ENCODE measurements around the gene PPIF. TPM values are rescaled to one million over a fixed set of nuclear protein-coding genes. Genes with fewer than 3 reads are reported as not detected.

Gene PPIF
- total and polyA plus RNA-seq, 2 experiments from 2014 or later = 24.6 to 45.5 TPM

GRCh38 chr10:79310200-79310865 lies 36.9 kb upstream of the PPIF start:
- Histone ChIP-seq H3K36me3 (ENCODE audit: low read depth) (peaks cover 31% of the 10 kb centered on the region; the same call in 1 of the 2 replicates), H3K27me3 (replicated peaks; ENCODE audit: insufficient read depth) (no peaks in the 10 kb centered on the region), H3K9ac (no peak overlapping the region), H2AFZ (no peak overlapping the region), H4K20me1 (ENCODE audit: insufficient read depth) (no peaks in the 10 kb centered on the region), H3K4me2 (ENCODE audit: unreplicated experiment) (no peak overlapping the region), H3K9me2 (ENCODE audit: insufficient read depth) (no peaks in the 10 kb centered on the region), H3K4me3 (no peak overlapping the region), H3F3A (ENCODE audit: insufficient read depth) (peaks cover 14% of the 10 kb centered on the region), H3K9me3 (ENCODE audit: low read depth) (no peaks in the 10 kb centered on the region), H3K4me1 (ENCODE audit: insufficient read depth) (no peaks in the 10 kb centered on the region), H3K27ac (no peak overlapping the region), H3K79me2 (ENCODE audit: insufficient read depth) (no peaks in the 10 kb centered on the region)
- no peak for DNase-seq
- TF ChIP-seq EZH2 (IDR thresholded peaks at IDR 0.05; ENCODE audit: insufficient read depth, poor library complexity, severe bottlenecking) (no peak), EZH2phosphoT487 (IDR thresholded peaks at IDR 0.05; ENCODE audit: insufficient read depth, low read depth) (no peak)
- in situ Hi-C loops (cut with MboI) = no loop called here
- 89 to 90% methylated on average over 27 to 29 of the region's 29 CpGs for WGBS, 2 experiments (ENCODE audit: low coverage in 1 of 2, low lambda C conversion rate in 2 of 2, missing lambda C conversion rate in 2 of 2)

DNA sequence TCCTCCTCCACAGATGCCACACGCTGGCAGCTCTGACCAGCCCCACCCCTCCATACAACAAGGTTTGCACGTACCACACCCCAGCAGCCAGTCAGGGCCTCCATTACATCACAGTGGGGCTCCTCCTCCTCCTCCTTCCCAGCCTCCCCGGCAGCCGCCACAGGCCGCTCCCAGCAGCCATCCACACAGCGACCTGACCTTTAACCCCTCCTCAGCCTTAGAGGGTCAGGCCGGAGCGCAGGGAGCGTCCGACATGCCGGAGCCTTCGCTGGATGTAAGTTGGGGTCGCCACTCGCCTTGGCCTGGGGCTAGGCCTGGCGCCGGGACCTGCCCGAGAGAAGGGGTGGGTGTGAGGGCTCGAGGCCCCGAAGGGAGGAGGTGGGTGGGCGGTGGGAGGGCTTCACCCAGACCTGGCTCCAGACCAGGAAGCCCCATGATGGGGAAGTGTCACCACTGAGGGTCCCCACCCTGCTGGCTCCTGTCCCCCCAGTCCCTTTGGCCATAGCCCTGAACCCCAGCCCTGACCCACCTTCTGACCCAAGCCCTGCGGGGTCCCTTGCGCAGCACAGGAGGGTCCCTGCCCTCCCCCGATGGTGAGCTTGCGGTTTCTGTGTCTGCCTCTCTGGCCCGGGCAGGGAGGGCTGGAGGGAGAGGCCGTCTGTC lies 36.2 kb upstream of the PPIF start:
- Histone ChIP-seq H3K9me3 (ENCODE audit: low read depth) (no peaks in the 10 kb centered on the region), H3K27me3 (replicated peaks; ENCODE audit: insufficient read depth) (no peaks in the 10 kb centered on the region), H3K9me2 (ENCODE audit: insufficient read depth) (no peaks in the 10 kb centered on the region), H3K27ac (no peak overlapping the region), H3F3A (ENCODE audit: insufficient read depth) (peaks cover 21% of the 10 kb centered on the region), H3K79me2 (ENCODE audit: insufficient read depth) (no peaks in the 10 kb centered on the region), H3K4me2 (ENCODE audit: unreplicated experiment) (no peak overlapping the region), H3K36me3 (ENCODE audit: low read depth) (peaks cover 33% of the 10 kb centered on the region; the same call in 1 of the 2 replicates), H4K20me1 (ENCODE audit: insufficient read depth) (no peaks in the 10 kb centered on the region), H3K9ac (no peak overlapping the region), H3K4me3 (no peak overlapping the region), H2AFZ (no peak overlapping the region), H3K4me1 (ENCODE audit: insufficient read depth) (no peaks in the 10 kb centered on the region)
- 83% methylated on average over 11 to 26 of the region's 26 CpGs for WGBS, 2 experiments (ENCODE audit: low coverage in 1 of 2, low lambda C conversion rate in 2 of 2, missing lambda C conversion rate in 2 of 2)
- no peak for DNase-seq
- TF ChIP-seq EZH2phosphoT487 (IDR thresholded peaks at IDR 0.05; ENCODE audit: insufficient read depth, low read depth) (no peak), EZH2 (IDR thresholded peaks at IDR 0.05; ENCODE audit: insufficient read depth, poor library complexity, severe bottlenecking) (no peak)
- in situ Hi-C loops (cut with MboI) = no loop called here

- Histone ChIP-seq H3F3A (ENCODE audit: insufficient read depth) (peaks cover 28% of the 10 kb centered on the region), H4K20me1 (ENCODE audit: insufficient read depth) (no peaks in the 10 kb centered on the region), H3K79me2 (ENCODE audit: insufficient read depth) (no peaks in the 10 kb centered on the region), H3K9me2 (ENCODE audit: insufficient read depth) (no peaks in the 10 kb centered on the region), H3K4me1 (ENCODE audit: insufficient read depth) (peaks cover 5% of the 10 kb centered on the region), H3K4me2 (ENCODE audit: unreplicated experiment) (no peak overlapping the region), H3K9me3 (ENCODE audit: low read depth) (no peaks in the 10 kb centered on the region), H3K9ac (no peak overlapping the region), H3K4me3 (no peak overlapping the region), H3K27me3 (replicated peaks; ENCODE audit: insufficient read depth) (no peaks in the 10 kb centered on the region), H3K27ac (no peak overlapping the region), H3K36me3 (ENCODE audit: low read depth) (peaks cover 36% of the 10 kb centered on the region; the same call in 1 of the 2 replicates), H2AFZ (no peak overlapping the region)
- DNase-seq = no peak
- in situ Hi-C loops (cut with MboI) = no loop called here
- TF ChIP-seq EZH2phosphoT487 (IDR thresholded peaks at IDR 0.05; ENCODE audit: insufficient read depth, low read depth) (no peak), EZH2 (IDR thresholded peaks at IDR 0.05; ENCODE audit: insufficient read depth, poor library complexity, severe bottlenecking) (no peak)
- 84 to 90% methylated on average over 12 to 13 of the region's 15 CpGs for WGBS, 2 experiments (ENCODE audit: low coverage in 1 of 2, low lambda C conversion rate in 2 of 2, missing lambda C conversion rate in 2 of 2)
These were observed 35.5 kb upstream of the PPIF start for GRCh38 chr10:79311581-79312407.

DNA sequence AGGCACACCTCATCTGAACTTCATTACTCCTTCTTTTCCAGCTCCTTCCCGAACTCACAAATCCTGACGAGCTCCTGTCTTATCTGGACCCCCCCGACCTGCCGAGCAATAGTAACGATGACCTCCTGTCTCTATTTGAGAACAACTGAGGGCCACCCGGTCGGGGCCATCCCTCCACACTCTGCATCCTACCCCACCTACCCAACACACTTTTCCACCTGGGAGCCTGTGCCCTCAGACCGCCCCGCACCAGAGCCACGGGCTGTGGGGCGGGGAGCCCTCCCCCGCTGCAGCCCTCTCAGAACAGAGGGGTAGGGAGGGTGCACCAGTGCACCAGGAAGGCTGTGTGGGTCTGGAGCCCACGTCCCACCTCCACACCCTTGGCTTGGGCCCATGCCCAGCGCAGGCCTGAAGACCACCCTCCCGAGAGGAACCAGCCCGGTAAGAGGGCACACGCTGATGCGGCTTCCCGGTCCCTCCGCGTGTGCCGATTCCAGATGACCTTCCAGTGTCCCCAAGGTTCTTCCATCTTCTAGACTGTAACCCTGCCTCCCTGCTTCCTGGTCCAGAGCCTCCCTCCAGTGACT lies 34.6 kb upstream of the PPIF start:
- H3K4me1 ChIP-seq (ENCODE audit: insufficient read depth) = peaks cover 13% of the 10 kb centered on the region
- H3K4me2 ChIP-seq (ENCODE audit: unreplicated experiment) = no peak overlapping the region
- H3K27ac ChIP-seq = no peak overlapping the region
- no peaks in the 10 kb centered on the region for H4K20me1 ChIP-seq (ENCODE audit: insufficient read depth)
- H2AFZ ChIP-seq = no peak overlapping the region
- H3F3A ChIP-seq (ENCODE audit: insufficient read depth) = peaks cover 36% of the 10 kb centered on the region
- WGBS, 2 experiments (ENCODE audit: low coverage in 1 of 2, low lambda C conversion rate in 2 of 2, missing lambda C conversion rate in 2 of 2) = 92 to 93% methylated on average over 21 to 22 of the region's 22 CpGs
- H3K79me2 ChIP-seq (ENCODE audit: insufficient read depth) = no peaks in the 10 kb centered on the region
- no peaks in the 10 kb centered on the region for H3K9me3 ChIP-seq (ENCODE audit: low read depth)
- H3K4me3 ChIP-seq = no peak overlapping the region
- H3K36me3 ChIP-seq (ENCODE audit: low read depth) = peaks cover 36% of the 10 kb centered on the region; the same call in 1 of the 2 replicates
- H3K27me3 ChIP-seq (replicated peaks; ENCODE audit: insufficient read depth) = no peaks in the 10 kb centered on the region
- H3K9ac ChIP-seq = no peak overlapping the region
- H3K9me2 ChIP-seq (ENCODE audit: insufficient read depth) = no peaks in the 10 kb centered on the region
- DNase-seq = no peak
- in situ Hi-C loops (cut with MboI) = no loop called here
- no peak for TF ChIP-seq EZH2 (IDR thresholded peaks at IDR 0.05; ENCODE audit: insufficient read depth, poor library complexity, severe bottlenecking)
- no peak for TF ChIP-seq EZH2phosphoT487 (IDR thresholded peaks at IDR 0.05; ENCODE audit: insufficient read depth, low read depth)

Data from GM23248 (cell line).